Right ventricle myocardium inferior (tissue), 1 donor: ENCODE measurements around the gene MRPL37. TPM values are rescaled to one million over a fixed set of nuclear protein-coding genes. Genes with fewer than 3 reads are reported as not detected.

Experiments used
- ATAC-seq: fragments of 200-7000 bp; cut with Tn5 transposase; one replicate; pipeline ENCODE4 v1.9.1; 2020; ENCODE audit warnings: mild to moderate bottlenecking, moderate library complexity
- DNase-seq: peaks from one replicate; pipeline ENCODE4 v3.0.0; 2021; ENCODE audit errors: missing footprints
- intact Hi-C: fragments of 100-400 bp; cut with DNase I; formaldehyde crosslinking; loops from one replicate; pipeline ENCODE4 v1.11.0; 2022
- total RNA-seq: library from RNA; stranded (reverse); fragmentation: NEBNext Ultra II Directional; extraction: Animal tissue kit (Norgen Biotek cat#: 25700); gene quantifications from one replicate; pipeline ENCODE4 v1.2.1, GENCODE V29; 2021
- donor health status: DM: no; HTN: yes; CAD: no; lungs with severe emphysema.

The MRPL37 gene
- total RNA-seq, 1 donor from 2014 or later: 85.2 TPM

DNA sequence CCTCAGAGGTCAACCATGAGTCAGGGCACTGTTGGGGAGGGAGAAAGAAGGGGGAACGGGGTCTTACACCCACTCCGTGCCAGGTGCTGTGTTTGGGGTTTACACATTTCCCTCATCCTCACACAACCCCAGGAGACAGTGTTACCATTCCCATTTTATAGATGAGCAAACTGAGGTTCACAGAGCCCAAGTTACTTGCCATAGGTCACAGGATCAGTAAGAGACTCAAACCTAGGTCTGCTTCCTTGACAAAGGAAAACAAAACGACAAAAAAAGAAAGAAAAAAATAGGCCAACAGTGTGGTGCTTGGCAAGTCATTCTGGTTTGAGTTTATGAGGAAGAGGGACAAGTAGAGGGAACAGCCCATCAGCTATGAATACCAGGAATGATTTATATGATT is 30.9 kb upstream of the MRPL37 start:
- ATAC-seq: no peak
- no peak for DNase-seq
- intact Hi-C loops: no loop called here

DNA sequence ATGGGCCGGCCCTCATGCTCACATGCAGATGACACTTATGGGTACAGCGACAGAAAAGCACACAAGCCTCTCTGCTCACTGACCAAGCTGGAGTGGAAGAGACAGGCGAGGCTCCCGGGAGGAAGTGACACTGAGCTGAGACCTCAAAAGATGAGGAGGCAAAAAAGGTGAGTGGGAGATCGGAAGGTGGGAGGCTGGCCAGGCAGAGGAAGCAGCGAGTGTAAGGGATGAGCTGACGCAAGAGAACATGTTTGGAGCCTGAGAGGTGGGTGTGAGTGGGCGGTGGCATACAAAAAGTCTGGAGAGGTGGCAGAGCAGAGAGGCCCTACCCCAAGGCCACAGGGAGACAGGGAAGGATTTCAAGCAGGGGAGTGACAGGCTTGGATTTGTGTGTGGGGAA is 29.0 kb upstream of the MRPL37 start:
- intact Hi-C loops: no loop called here
- ATAC-seq (no peak), DNase-seq (no peak)

DNA sequence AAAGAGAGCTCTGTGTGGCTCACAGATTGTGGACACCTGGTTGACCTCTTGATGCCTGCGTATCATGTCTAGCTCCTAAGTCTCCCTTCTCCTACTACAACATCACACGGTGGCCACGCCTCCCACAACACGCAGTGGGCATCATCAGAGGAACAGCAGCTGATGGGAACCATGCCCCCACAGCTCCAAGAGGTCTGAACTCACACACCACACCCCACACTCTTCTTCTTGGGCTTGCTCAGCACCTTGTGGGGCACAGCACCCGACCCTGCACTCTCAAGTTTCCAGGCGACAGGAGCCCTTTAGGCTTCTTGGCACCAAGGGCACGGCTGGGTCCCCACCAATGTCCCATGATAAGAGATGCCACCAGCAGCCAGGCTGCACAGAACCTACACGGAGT is 28.4 kb upstream of the MRPL37 start:
- peak; percentile 42 for DNase-seq
- intact Hi-C loops: no loop called here
- ATAC-seq: no peak

DNA sequence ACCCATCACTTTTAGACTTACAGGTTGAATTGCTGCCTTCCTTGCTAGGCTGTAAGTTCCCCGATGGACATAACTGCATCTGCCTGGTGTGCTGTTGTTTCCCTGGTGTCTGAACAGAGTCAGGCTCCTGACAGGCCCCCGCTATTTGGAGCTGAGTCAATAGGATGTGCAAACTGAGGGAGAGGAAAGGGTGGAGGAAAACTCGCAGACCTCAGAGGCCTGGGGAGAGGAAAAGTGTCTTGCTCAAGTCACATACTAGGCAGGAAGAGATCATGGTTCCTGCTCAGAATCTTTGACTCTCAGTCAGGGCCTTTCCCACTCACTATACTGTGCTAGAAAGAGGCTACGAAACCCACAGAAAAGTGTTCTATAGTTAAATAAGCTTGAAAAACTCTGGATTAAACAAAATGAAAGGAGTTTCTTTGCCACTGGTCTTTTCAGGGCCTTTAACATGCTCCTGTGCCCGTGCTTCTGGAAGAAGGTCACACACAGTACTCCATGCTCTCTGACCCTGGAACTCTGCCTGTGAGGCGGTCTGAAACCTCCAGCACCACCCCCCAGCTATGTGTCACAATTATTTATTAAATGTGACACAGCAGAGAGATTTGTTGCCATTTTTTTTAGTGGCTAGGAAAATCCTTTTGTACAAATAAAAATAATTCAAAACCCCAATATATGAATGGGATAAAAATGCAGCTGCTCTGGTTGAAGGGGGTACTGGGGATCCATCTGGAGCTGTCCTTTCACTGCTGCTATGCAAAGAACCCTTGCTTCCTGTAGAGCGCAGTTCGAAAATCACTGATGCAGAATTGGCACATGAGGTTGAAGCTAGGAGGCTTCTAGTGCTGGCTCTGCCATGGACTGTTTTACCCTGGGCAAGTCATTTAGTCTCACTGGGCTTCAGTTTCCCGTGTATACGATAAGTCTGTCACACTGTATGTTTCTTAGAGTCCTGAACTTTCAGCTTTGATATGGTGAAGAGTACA is 27.1 kb upstream of the MRPL37 start:
- no peak for ATAC-seq
- intact Hi-C loops: no loop called here

DNA sequence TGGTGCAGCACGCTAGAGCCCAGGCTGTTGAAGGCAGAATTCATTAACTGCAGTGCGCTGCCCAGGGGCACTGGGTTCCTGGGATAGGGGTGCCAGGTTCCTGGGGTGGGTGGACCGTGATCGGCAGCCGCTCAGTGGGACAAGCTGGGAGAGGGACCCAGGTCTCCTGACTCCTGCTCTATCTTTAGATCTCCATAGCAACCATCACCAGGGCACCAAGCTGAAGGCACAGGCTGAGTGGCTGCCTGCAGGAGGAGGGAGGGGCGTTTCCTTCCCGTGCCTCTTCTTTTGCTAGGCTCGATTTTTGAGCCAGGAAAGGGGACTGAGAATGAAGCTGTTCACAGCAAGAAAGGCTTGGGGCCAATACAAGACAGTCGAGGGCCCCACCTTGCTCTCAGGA is 26.3 kb upstream of the MRPL37 start:
- peak; percentile 21 for DNase-seq
- ATAC-seq: no peak
- intact Hi-C loops: no loop called here

More for the DNA sequence above, 27.1 kb upstream of the MRPL37 start:
- DNase-seq: no peak

DNA sequence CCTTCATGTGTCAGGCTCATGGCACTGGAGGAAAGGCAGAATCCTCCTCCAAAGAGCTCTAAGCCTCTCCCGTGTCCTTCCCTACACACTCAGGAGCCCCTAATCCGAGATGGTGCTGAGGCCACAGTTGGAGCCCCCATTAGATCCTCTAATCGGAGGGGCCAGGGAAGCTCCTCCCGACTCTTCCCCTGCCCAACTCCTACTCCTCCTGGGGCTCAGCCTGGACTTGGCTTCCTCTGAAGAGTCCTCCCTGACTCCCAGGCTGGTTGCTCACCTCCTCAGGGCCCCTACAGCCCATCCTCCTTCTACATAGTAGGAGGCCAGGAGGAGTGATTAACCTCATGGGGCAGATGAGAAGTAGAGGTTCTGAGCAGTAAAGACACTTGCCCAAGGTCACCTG is 25.9 kb upstream of the MRPL37 start:
- DNase-seq (no peak), ATAC-seq (no peak)
- intact Hi-C loops: no loop called here

- intact Hi-C loops: no loop called here
- ATAC-seq (no peak), DNase-seq (peak; percentile 50)
Observed at GRCh38 chr1:54176621-54177327, 23.2 kb upstream of the MRPL37 start.

GRCh38 chr1:54177726-54178125 is 22.2 kb upstream of the MRPL37 start:
- no peak for ATAC-seq
- intact Hi-C loops: no loop called here
- DNase-seq: peak; percentile 47

DNA sequence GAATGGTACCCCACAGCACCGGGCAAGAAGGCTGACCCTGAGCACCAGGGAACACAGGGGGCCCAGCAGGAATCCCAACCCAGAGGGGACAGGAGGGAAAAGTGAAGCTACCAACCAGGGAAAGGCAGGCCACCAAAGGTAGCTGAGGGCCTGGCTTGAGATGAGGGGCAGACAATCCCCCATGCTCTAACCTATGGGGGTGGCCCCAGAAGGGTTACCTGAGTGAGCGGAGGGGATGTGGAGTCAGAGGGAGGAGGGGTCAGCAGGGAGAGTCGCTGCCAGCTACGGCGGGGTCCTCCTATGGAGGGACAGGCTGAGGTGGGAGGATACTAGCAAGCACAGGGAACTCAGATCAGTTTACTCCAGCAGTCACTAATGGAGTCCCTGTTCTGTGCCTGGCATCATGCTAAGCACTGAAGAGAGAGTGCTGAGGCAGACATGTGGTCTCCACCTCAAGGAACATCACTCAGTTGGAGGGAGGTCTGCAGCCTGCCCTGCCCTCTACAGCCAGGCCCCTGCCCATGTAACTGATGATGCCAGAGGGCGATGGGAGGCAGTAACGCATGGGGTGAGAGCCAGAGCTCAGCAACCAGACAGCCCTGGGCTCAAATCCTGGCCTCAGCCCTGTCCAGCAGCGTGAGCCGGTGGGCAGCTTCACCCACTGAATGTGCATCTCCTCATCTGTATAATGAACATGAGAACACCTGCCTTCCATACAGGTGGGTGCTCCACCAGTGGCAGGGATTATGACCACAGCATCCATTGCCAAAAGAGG is 21.5 kb upstream of the MRPL37 start:
- ATAC-seq: no peak
- intact Hi-C loops: no loop called here
- peak; percentile 30 for DNase-seq

DNA sequence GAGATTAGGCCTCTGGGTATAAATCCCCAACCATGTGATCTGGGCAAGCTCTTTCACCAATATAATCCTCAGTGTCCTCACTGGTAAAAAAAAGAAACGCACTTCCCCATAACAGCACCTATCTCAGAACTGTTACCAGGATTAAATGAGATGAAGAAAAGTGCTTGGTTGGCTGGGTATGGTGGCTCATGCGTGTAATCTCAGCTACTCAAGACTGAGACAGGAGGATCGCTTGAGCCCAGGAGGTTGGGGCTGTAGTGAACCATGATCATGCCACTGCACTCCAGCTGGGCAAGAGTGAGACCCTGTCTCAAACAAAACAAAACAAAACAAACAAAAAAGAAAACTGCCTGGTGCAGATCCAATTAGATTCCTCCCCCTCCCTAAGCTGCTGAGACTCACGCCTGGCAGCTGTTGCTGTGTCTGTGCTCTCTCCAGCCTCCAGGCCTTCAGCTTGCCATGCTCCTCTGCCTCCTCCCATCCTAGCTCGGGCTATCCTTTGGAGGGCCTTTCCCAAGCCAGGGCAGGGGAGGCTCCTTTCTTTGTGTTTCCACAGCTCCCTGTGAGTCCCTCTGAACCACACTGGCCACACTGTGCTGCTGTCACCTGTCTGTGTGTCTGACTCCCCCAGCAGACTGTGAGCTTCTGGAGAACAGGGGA is 19.1 kb upstream of the MRPL37 start:
- DNase-seq (no peak), ATAC-seq (no peak)
- intact Hi-C loops: loop anchor here (5.0 kb wide), 1 partner anchor 306 kb away; no protein-coding TSS in a partner anchor

DNA sequence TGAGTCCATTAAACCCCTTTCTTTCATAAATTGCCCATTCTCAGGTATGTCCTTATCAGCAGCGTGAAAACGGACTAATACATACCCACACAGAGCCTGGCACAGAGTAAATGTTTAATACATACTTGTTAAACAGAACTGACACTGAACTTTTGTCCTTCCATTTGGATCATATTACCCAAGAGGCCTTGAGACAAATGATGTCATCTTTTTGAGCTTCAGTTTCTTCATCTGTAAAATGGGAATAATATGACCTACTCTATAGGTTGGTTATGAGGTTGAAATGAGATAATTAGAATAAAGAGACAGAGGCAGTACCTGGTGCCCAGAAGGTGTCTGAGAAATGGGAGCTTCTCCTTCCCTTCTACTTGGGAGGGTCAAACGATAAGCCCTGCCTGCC is 13.9 kb upstream of the MRPL37 start:
- ATAC-seq (no peak), DNase-seq (no peak)
- intact Hi-C loops: no loop called here

DNA sequence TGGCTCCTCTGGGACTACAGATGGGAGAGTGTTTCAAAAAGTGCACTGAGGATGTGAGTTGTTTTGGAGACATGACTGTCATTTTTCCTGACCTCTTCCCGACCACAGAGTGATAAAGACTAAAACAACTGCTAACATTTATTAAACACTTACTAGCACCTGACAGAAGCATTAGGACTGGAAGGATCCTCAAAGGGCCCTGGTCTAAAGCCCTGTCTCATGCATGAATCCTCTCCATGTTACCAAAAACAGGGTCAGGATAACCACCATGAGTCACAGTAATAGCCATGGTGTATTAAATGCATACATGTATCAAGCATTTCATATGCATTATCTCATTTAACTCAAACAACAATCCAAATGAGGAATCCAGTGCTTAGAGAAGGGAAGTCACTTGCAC is 11.7 kb upstream of the MRPL37 start:
- ATAC-seq: no peak
- intact Hi-C loops: no loop called here

DNA sequence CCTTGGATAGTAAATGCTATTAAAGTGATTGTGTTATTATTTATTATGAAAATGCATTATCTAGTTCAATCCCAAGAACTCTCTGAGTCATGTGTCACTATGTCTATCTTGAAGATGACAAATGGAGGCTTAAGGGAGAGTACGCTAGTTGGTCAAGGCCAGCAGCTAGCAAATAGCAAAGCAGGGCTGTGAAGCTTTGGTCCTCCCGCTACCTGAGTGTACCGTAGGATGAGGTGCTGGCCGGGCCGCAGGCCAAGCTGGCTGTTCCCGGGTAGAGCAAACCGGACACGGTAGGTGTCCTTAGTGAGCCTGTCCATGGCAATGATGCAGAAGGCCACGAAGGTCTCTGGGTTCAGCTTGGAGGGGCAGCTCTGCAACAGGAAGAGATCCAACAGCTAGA is 9.4 kb upstream of the MRPL37 start:
- no peak for ATAC-seq
- intact Hi-C loops: no loop called here
- peak; percentile 11 for DNase-seq

More for the DNA sequence above, 11.7 kb upstream of the MRPL37 start:
- no peak for DNase-seq

DNA sequence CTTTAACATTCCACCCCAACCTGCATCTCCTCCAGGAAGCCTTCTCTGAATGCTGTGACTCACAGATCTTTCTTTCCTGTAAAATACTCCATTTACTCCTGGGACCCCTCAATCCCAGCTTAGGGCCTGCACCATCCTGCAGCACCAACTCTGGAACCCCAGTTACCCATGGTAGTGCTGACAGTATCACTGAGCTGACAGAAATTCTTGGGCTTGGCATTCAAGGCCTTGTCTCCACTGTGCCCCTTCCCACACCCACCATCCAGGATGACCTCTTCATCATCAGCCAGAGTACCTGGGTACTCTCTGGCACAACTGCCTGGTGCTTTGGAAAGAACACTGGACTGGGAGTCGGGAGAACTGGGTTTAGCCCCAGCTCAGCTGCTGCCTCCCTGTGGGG is 8.4 kb upstream of the MRPL37 start:
- ATAC-seq (no peak), DNase-seq (no peak)
- intact Hi-C loops: no loop called here

- DNase-seq (no peak), ATAC-seq (no peak)
- intact Hi-C loops: no loop called here
Observed at GRCh38 chr1:54193453-54193852, 6.5 kb upstream of the MRPL37 start.

DNA sequence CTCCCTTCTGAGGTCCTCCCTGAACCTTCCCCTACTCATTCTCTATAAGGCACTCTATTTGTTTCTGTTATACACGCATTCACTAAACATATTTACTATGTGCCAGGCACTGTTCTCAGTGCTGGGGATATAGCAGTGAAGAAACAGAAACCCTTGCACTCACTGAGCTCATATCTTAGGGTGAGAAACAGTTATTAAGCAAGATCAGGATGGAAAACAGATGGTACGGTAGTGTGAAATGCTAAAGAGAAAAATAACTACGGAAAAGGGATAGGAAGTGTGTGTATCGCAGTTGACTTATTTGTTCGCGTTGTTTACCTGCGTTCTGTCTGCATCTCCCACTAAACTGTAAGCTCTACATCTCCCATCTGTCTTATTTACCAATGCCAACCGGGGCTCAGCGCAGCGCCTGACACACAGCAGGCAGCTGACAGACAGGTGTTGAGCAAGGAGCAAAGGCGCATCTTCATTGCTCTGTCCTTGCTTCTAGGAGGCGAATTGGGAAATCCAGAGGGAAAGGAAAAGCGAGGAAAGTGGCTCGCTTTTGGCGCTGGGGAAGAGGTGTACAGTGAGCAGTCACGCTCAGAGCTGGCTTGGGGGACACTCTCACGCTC is 709 bp upstream of the MRPL37 start:
- no peak for ATAC-seq
- intact Hi-C loops: no loop called here
- peak; percentile 57 for DNase-seq

DNA sequence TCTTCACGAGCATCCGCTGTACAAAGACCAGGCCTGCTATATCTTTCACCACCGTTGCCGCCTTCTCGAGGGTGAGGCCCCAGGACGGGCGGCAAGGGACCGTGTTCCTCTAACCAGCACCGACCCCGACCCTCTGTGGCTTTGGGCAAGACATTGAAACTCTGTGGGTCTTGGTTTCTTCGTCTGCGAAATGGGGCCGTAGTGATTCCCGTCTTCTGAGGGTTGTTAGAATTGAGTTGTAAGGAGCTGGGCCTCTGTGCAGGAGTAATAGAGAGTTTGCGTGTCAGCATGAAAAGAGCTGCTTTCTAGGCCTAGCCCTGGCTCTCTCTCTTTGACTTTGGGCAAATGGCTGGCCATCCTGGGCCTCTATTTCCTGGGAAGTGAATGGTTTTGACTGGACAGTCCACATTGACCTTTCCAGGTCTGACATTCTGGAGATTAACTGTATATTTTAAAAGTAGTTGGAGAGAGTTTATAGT is 591 bp downstream of the MRPL37 start:
- intact Hi-C loops: loop anchor here (2.0 to 10.0 kb wide), 3 partner anchors 77 to 284 kb away; partner anchors contain the start of gene SSBP3
- ATAC-seq (peak; percentile 6), DNase-seq (no peak)

DNA sequence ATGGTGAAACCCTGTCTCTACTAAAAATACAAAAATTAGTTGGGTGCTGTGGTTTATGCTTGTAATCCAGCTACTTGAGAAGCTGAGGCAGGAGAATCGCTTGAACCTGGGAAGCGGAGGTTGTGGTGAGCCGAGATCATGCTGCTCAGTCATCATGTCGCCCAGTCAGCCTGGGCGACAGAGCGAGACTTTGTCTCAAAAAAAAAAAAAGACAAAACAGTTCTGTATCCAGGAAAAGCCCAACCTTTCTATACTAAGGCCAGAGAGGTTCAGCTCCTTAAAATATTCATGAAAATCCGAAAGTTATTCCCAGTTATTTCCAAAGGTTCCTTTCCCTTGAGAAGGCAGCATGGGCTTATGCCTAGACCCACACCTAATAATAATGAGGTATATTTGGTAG is 4.2 kb downstream of the MRPL37 start:
- ATAC-seq: no peak
- intact Hi-C loops: loop anchor here (5.0 to 10.0 kb wide), 2 partner anchors 73 to 281 kb away; no protein-coding TSS in a partner anchor
- no peak for DNase-seq
